Fibroblast of lung (primary cell): ENCODE measurements around the gene ARL6IP5. TPM values are rescaled to one million over a fixed set of nuclear protein-coding genes. Genes with fewer than 3 reads are reported as not detected.

Source experiments
- DNase-seq, 2 donors: peaks; one replicate each; pipeline versions ENCODE4 v3.0.0 to v3.0.0-alpha.2; 2010; ENCODE audit warnings: low read depth in 2 of 2
- H2AFZ ChIP-seq: 2 replicates; pipeline ENCODE4 v1.5.1; 2012; ENCODE audit warnings: low read length, control low read depth, inconsistent platforms
- H3K27ac ChIP-seq: 2 replicates; pipeline ENCODE4 v1.5.1; 2011; ENCODE audit warnings: low read length, control low read depth; ENCODE audit not compliant: insufficient read depth
- H3K27me3 ChIP-seq: 2 replicates; pipeline ENCODE4 v1.5.1; 2011; ENCODE audit warnings: mild to moderate bottlenecking, low read length; ENCODE audit not compliant: control insufficient read depth, insufficient read depth
- H3K36me3 ChIP-seq: 2 replicates; pipeline ENCODE4 v1.5.1; 2011; ENCODE audit warnings: low read length; ENCODE audit not compliant: control insufficient read depth, insufficient read depth
- H3K4me1 ChIP-seq: 2 replicates; pipeline ENCODE4 v1.5.1; 2011; ENCODE audit warnings: low read length; ENCODE audit not compliant: control insufficient read depth, insufficient read depth; ENCODE audit errors: extremely low read depth
- H3K4me2 ChIP-seq: 2 replicates; pipeline ENCODE4 v1.5.1; 2011; ENCODE audit warnings: low read length, control low read depth; ENCODE audit not compliant: insufficient read depth; ENCODE audit errors: extremely low read depth
- H3K4me3 ChIP-seq, 4 experiments: fragments of 200-600 bp in 1 of 4; sonication (generic) in 1 of 4; replicated peaks in 1 of 4; 2 replicates each; pipeline ENCODE4 v1.5.1; 2011 to 2016; ENCODE audit warnings: low read length in 4 of 4, low read depth in 3 of 4, mild to moderate bottlenecking in 3 of 4, control low read depth in 2 of 4, inconsistent platforms in 1 of 4, mixed read lengths in 1 of 4; ENCODE audit not compliant: insufficient read depth in 1 of 4; ENCODE audit errors: control extremely low read depth in 1 of 4
- H3K79me2 ChIP-seq: 2 replicates; pipeline ENCODE4 v1.5.1; 2012; ENCODE audit warnings: mild to moderate bottlenecking, low read length, inconsistent platforms; ENCODE audit not compliant: control insufficient read depth, insufficient read depth
- H3K9ac ChIP-seq: 2 replicates; pipeline ENCODE4 v1.5.1; 2011; ENCODE audit warnings: mild to moderate bottlenecking, low read length, control low read depth; ENCODE audit not compliant: insufficient read depth
- H3K9me3 ChIP-seq: 2 replicates; pipeline ENCODE4 v1.5.1; 2012; ENCODE audit warnings: low read depth, low read length; ENCODE audit not compliant: control insufficient read depth, insufficient read depth
- H4K20me1 ChIP-seq: 2 replicates; pipeline ENCODE4 v1.5.1; 2011; ENCODE audit warnings: low read length; ENCODE audit not compliant: control insufficient read depth, insufficient read depth; ENCODE audit errors: extremely low read depth
- CTCF ChIP-seq, 2 donors: IDR thresholded peaks in 1 of 2; conservative IDR thresholded peaks in 1 of 2; 1 replicate in 1 of 2; 2 replicates in 1 of 2; pipeline ENCODE4 v1.5.1; 2011 to 2012; ENCODE audit warnings: low read length in 2 of 2, control low read depth in 1 of 2, inconsistent platforms in 1 of 2, low read depth in 1 of 2, mild to moderate bottlenecking in 1 of 2
- EZH2 ChIP-seq: IDR thresholded peaks from 2 replicates; pipeline ENCODE4 v1.5.1; 2012; ENCODE audit warnings: low read length, control low read depth, mild to moderate bottlenecking; ENCODE audit errors: missing control alignments
- polyA plus RNA-seq, 2 donors: library from polyadenylated mRNA; depleted of rRNA in 1 of 2; stranded (reverse) in 1 of 2; unstranded in 1 of 2; fragments of >200 nt; gene quantifications; 2 replicates each; pipeline ENCODE4 v1.2.1, GENCODE V29; 2011 to 2012; ENCODE audit warnings: missing spikeins in 1 of 2
- total RNA-seq: library from RNA; depleted of rRNA; stranded (reverse); fragments of >200 nt; gene quantifications from 2 replicates; pipeline ENCODE4 v1.2.1, GENCODE V29; 2014

Gene ARL6IP5
- total and polyA plus RNA-seq, 2 donors (not counting 1 experiment from before 2014, with no cell fraction given) = 209 to 253 TPM

- peak overlapping the region; percentile 75 for H3K9ac ChIP-seq
- H3K36me3 ChIP-seq = no peaks in the 10 kb centered on the region
- H3K79me2 ChIP-seq = peaks cover 54% of the 10 kb centered on the region
- peak; percentile 95 to 98 for DNase-seq
- no peaks in the 10 kb centered on the region for H3K9me3 ChIP-seq
- H3K27me3 ChIP-seq = no peaks in the 10 kb centered on the region
- H3K4me2 ChIP-seq = peak overlapping the region; percentile 97
- H4K20me1 ChIP-seq = no peaks in the 10 kb centered on the region
- H3K4me1 ChIP-seq = peaks cover 44% of the 10 kb centered on the region
- peak overlapping the region; percentile 81 to 89 (median 84) for H3K4me3 ChIP-seq
- H3K27ac ChIP-seq = peak overlapping the region; percentile 81
- H2AFZ ChIP-seq = peak overlapping the region; percentile 15
- no peak for TF ChIP-seq EZH2
- no peak for TF ChIP-seq CTCF (conservative IDR thresholded peaks at IDR 0.05 in 1 of 2, IDR thresholded peaks at IDR 0.05 in 1 of 2; ENCODE audit: low read depth in 1 of 2, low read length in 2 of 2)
Measured at GRCh38 chr3:69085833-69086722, 1.3 kb downstream of the ARL6IP5 start.

GRCh38 chr3:69087030-69087791, 2.5 kb downstream of the ARL6IP5 start:
- H3K9me3 ChIP-seq = no peaks in the 10 kb centered on the region
- H3K4me2 ChIP-seq = peak overlapping the region; percentile 97
- H2AFZ ChIP-seq = no peak overlapping the region
- TF ChIP-seq EZH2 (no peak), CTCF (conservative IDR thresholded peaks at IDR 0.05 in 1 of 2, IDR thresholded peaks at IDR 0.05 in 1 of 2; ENCODE audit: low read depth in 1 of 2, low read length in 2 of 2) (no peak)
- no peaks in the 10 kb centered on the region for H3K27me3 ChIP-seq
- H3K79me2 ChIP-seq = peaks cover 65% of the 10 kb centered on the region
- no peaks in the 10 kb centered on the region for H4K20me1 ChIP-seq
- no peak for DNase-seq
- peak overlapping the region; percentile 81 for H3K27ac ChIP-seq
- H3K36me3 ChIP-seq = no peaks in the 10 kb centered on the region
- peak overlapping the region; percentile 33 to 87 (median 82) for H3K4me3 ChIP-seq
- no peak overlapping the region for H3K9ac ChIP-seq
- H3K4me1 ChIP-seq = peaks cover 43% of the 10 kb centered on the region

GRCh38 chr3:69088063-69088462, 3.3 kb downstream of the ARL6IP5 start:
- no peaks in the 10 kb centered on the region for H3K9me3 ChIP-seq
- no peak overlapping the region for H3K9ac ChIP-seq
- H3K79me2 ChIP-seq = peaks cover 73% of the 10 kb centered on the region
- TF ChIP-seq EZH2 (no peak), CTCF (conservative IDR thresholded peaks at IDR 0.05 in 1 of 2, IDR thresholded peaks at IDR 0.05 in 1 of 2; ENCODE audit: low read depth in 1 of 2, low read length in 2 of 2) (no peak)
- H3K4me3 ChIP-seq = peak overlapping the region in 3 of 4 experiments; percentile 81 to 87 (median 82)
- no peaks in the 10 kb centered on the region for H4K20me1 ChIP-seq
- H2AFZ ChIP-seq = no peak overlapping the region
- peaks cover 40% of the 10 kb centered on the region for H3K4me1 ChIP-seq
- peak overlapping the region; percentile 11 for H3K27ac ChIP-seq
- peak overlapping the region; percentile 97 for H3K4me2 ChIP-seq
- H3K27me3 ChIP-seq = no peaks in the 10 kb centered on the region
- H3K36me3 ChIP-seq = no peaks in the 10 kb centered on the region
- DNase-seq = peak; percentile 55 to 63
